Transverse colon (tissue), 3 donors: ENCODE results near the gene TFRC.

ENCODE experiments used
- POLR2A ChIP-seq: fragments of 450-650 bp; IDR thresholded peaks from one replicate; pipeline ENCODE4 v1.6.1; 2016; ENCODE audit warnings: antibody characterized with exemption, mild to moderate bottlenecking, moderate library complexity
- TF ChIP-seq, protein P1 (sequence below), 5 experiments: fragments of 200-600 bp in 3 of 5; fragments of 450-650 bp in 2 of 5; sonication (generic) in 3 of 5; IDR thresholded peaks; 1 replicate in 2 of 5; 2 replicates in 3 of 5; pipeline ENCODE4 v1.5.1; 2016 to 2017; ENCODE audit warnings: antibody characterized with exemption in 5 of 5, inconsistent platforms in 3 of 5, mild to moderate bottlenecking in 2 of 5, moderate library complexity in 1 of 5

DNA sequence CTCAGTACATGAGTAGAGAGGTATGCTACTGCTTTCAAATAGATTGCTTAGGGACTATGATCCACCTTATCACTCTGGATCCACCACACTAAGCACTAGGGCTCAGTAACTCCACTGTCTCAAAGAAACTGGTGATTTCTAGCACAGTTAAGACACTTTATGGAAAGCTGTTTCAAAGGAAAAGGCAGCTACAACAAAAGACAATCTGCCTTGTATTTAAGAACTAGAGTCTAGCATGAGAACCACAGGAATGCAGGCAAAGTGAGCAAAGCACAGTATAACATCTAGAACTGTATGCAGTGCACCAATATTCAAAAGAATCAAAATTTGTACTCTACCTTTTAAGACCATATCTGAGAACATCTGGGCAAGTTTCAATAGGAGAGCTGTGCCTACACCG, 17.9 kb downstream of the TFRC start:
- TF ChIP-seq, protein P1, sequence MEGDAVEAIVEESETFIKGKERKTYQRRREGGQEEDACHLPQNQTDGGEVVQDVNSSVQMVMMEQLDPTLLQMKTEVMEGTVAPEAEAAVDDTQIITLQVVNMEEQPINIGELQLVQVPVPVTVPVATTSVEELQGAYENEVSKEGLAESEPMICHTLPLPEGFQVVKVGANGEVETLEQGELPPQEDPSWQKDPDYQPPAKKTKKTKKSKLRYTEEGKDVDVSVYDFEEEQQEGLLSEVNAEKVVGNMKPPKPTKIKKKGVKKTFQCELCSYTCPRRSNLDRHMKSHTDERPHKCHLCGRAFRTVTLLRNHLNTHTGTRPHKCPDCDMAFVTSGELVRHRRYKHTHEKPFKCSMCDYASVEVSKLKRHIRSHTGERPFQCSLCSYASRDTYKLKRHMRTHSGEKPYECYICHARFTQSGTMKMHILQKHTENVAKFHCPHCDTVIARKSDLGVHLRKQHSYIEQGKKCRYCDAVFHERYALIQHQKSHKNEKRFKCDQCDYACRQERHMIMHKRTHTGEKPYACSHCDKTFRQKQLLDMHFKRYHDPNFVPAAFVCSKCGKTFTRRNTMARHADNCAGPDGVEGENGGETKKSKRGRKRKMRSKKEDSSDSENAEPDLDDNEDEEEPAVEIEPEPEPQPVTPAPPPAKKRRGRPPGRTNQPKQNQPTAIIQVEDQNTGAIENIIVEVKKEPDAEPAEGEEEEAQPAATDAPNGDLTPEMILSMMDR (IDR thresholded peaks at IDR 0.05) = no peak
- TF ChIP-seq POLR2A = no peak
